K562 (cell line): ENCODE data around the gene RETREG1. TPM values are rescaled to one million over a fixed set of nuclear protein-coding genes. Genes with fewer than 3 reads are reported as not detected.

Experiments
- COPS2 ChIP-seq: fragments of 450-650 bp; conservative IDR thresholded peaks from 2 replicates; pipeline ENCODE4 v1.6.1; 2016; ENCODE audit warnings: mild to moderate bottlenecking, moderate library complexity
- FOXJ3 ChIP-seq: sonication (generic); formaldehyde crosslinking; IDR thresholded peaks from 2 replicates; pipeline ENCODE4 v1.4.0; 2020; ENCODE audit warnings: mild to moderate bottlenecking, missing genetic modification reagents
- GATAD2B ChIP-seq: fragments of 450-650 bp; IDR thresholded peaks from 2 replicates; pipeline ENCODE4 v1.6.1; 2017; ENCODE audit warnings: mild to moderate bottlenecking, borderline replicate concordance
- MAFF ChIP-seq: IDR thresholded peaks from 2 replicates; pipeline ENCODE4 v1.6.1; 2012; ENCODE audit warnings: low read length, improper control_type of control experiment
- MEF2A ChIP-seq: IDR thresholded peaks from 2 replicates; pipeline ENCODE4 v1.6.1; 2011; ENCODE audit warnings: low read depth, mild to moderate bottlenecking, low read length, moderate library complexity; ENCODE audit not compliant: control insufficient read depth
- MEIS2 ChIP-seq: fragments of 450-650 bp; IDR thresholded peaks from 2 replicates; pipeline ENCODE4 v1.6.1; 2014; ENCODE audit warnings: mild to moderate bottlenecking; ENCODE audit not compliant: partially characterized antibody
- RAD21 ChIP-seq, 2 experiments: fragments of 250-450 bp in 1 of 2; fragments of 450-650 bp in 1 of 2; sonication (Bioruptor Pico) in 1 of 2; formaldehyde crosslinking in 1 of 2; IDR thresholded peaks in 1 of 2; conservative IDR thresholded peaks in 1 of 2; 2 replicates each; pipeline versions ENCODE4 v1.4.0 to v1.8.0; 2020 to 2022; ENCODE audit warnings: mild to moderate bottlenecking in 2 of 2, moderate library complexity in 1 of 2
- ZKSCAN8 ChIP-seq: fragments of 200-800 bp; sonication (Bioruptor generic); IDR thresholded peaks from 2 replicates; pipeline ENCODE4 v1.6.1; 2016; ENCODE audit warnings: missing genetic modification characterization, missing compliant biosample characterization
- polyA plus RNA-seq, 8 experiments: library from polyadenylated mRNA; depleted of rRNA in 4 of 8; stranded (reverse) in 5 of 8; unstranded in 3 of 8; fragments of >200 nt; fragmentation: Nextera tagmentation in 2 of 8; fragmentation: Illumina TruSeq in 1 of 8; extraction: Ambion mirVana in 2 of 8; extraction: Trizol in 1 of 8; gene quantifications; 2 replicates each; pipeline versions ENCODE4 v1.2.1 to v1.2.3, GENCODE V29; 2011 to 2014; ENCODE audit warnings: inconsistent platforms in 1 of 8, missing spikeins in 1 of 8
- total RNA-seq, 7 experiments: library from RNA; depleted of rRNA in 6 of 7; stranded (reverse); fragments of >200 nt in 6 of 7; fragmentation: Illumina TruSeq in 2 of 7; extraction: Trizol in 2 of 7; gene quantifications; 2 replicates each; pipeline versions ENCODE4 v1.2.1 to v1.2.3, GENCODE V29; 2011 to 2021; ENCODE audit warnings: low replicate concordance in 1 of 7
- TF ChIP-seq, protein P1 (sequence below): fragments of 450-650 bp; IDR thresholded peaks from 2 replicates; pipeline ENCODE4 v1.6.1; 2016
- TF ChIP-seq, protein P2 (sequence below): fragments of 150-350 bp; IDR thresholded peaks from 2 replicates; pipeline ENCODE4 v1.6.1; 2014; ENCODE audit warnings: low read depth, mild to moderate bottlenecking, low read length, borderline replicate concordance
- TF ChIP-seq, protein P3 (sequence below), 2 experiments: IDR thresholded peaks in 1 of 2; conservative IDR thresholded peaks in 1 of 2; 2 replicates each; pipeline ENCODE4 v1.6.1; 2016; ENCODE audit warnings: low read depth in 2 of 2, mild to moderate bottlenecking in 1 of 2, missing compliant biosample characterization in 1 of 2, missing genetic modification characterization in 1 of 2, moderate library complexity in 1 of 2
- TF ChIP-seq, protein P4 (sequence below): fragments of 450-650 bp; IDR thresholded peaks from 2 replicates; pipeline ENCODE4 v1.6.1; 2016; ENCODE audit warnings: mild to moderate bottlenecking
- TF ChIP-seq, protein P5 (sequence below): sonication (generic); formaldehyde crosslinking; IDR thresholded peaks from 2 replicates; pipeline ENCODE4 v1.8.0; 2022; ENCODE audit warnings: missing genetic modification reagents, mild to moderate bottlenecking, moderate library complexity, borderline replicate concordance

The RETREG1 gene
- total and polyA plus RNA-seq, 9 of the 15 experiments (the other 6 are each of a cell fraction or from before 2014, with no cell fraction given) = 0.01 to 0.20 (median 0.08) TPM; not detected in 5

DNA sequence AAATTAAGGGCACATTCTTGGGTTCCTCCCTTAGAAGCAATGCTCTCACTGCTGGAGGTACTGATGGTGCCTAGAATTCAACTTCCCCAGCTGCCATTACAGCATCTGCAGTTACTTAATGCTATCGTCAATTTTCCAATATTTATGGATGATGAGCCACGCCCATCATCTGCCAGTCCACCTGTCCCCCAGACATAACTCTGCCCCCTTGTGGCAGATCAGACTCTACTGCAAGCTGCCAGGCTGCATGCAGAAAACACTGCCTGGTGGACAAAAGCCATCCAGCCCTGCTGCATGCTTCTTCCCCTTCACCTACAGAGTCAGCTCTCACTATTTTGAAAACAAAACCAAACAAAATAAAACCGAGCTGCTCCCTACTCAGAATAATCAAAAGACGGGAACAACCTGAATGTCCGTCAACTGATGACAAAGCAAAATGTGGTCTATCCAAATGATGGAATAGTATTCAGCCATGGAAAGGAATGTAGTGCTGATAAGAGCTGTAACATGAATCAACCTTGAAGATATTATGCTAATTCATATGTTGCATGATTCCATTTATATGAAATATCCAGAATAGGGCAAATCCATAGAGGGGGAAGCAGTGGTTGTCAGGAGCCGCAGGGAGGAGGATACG, 66.4 kb downstream of the RETREG1 start (continued):
- TF ChIP-seq, protein P1, sequence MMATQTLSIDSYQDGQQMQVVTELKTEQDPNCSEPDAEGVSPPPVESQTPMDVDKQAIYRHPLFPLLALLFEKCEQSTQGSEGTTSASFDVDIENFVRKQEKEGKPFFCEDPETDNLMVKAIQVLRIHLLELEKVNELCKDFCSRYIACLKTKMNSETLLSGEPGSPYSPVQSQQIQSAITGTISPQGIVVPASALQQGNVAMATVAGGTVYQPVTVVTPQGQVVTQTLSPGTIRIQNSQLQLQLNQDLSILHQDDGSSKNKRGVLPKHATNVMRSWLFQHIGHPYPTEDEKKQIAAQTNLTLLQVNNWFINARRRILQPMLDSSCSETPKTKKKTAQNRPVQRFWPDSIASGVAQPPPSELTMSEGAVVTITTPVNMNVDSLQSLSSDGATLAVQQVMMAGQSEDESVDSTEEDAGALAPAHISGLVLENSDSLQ = peak; percentile 86
- TF ChIP-seq, protein P2, sequence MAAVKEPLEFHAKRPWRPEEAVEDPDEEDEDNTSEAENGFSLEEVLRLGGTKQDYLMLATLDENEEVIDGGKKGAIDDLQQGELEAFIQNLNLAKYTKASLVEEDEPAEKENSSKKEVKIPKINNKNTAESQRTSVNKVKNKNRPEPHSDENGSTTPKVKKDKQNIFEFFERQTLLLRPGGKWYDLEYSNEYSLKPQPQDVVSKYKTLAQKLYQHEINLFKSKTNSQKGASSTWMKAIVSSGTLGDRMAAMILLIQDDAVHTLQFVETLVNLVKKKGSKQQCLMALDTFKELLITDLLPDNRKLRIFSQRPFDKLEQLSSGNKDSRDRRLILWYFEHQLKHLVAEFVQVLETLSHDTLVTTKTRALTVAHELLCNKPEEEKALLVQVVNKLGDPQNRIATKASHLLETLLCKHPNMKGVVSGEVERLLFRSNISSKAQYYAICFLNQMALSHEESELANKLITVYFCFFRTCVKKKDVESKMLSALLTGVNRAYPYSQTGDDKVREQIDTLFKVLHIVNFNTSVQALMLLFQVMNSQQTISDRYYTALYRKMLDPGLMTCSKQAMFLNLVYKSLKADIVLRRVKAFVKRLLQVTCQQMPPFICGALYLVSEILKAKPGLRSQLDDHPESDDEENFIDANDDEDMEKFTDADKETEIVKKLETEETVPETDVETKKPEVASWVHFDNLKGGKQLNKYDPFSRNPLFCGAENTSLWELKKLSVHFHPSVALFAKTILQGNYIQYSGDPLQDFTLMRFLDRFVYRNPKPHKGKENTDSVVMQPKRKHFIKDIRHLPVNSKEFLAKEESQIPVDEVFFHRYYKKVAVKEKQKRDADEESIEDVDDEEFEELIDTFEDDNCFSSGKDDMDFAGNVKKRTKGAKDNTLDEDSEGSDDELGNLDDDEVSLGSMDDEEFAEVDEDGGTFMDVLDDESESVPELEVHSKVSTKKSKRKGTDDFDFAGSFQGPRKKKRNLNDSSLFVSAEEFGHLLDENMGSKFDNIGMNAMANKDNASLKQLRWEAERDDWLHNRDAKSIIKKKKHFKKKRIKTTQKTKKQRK = no peak
- no peak for TF ChIP-seq MEF2A
- TF ChIP-seq, protein P3, sequence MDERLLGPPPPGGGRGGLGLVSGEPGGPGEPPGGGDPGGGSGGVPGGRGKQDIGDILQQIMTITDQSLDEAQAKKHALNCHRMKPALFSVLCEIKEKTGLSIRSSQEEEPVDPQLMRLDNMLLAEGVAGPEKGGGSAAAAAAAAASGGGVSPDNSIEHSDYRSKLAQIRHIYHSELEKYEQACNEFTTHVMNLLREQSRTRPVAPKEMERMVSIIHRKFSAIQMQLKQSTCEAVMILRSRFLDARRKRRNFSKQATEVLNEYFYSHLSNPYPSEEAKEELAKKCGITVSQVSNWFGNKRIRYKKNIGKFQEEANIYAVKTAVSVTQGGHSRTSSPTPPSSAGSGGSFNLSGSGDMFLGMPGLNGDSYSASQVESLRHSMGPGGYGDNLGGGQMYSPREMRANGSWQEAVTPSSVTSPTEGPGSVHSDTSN (CRISPR knock-in tag; IDR thresholded peaks at IDR 0.05; ENCODE audit: low read depth) = no peak
- TF ChIP-seq, protein P3 (tag; conservative IDR thresholded peaks at IDR 0.05; ENCODE audit: low read depth) = peak; percentile 55
- TF ChIP-seq MEIS2 = peak; percentile 53
- no peak for TF ChIP-seq COPS2
- no peak for TF ChIP-seq FOXJ3 (CRISPR knock-in tag)
- TF ChIP-seq, protein P4, sequence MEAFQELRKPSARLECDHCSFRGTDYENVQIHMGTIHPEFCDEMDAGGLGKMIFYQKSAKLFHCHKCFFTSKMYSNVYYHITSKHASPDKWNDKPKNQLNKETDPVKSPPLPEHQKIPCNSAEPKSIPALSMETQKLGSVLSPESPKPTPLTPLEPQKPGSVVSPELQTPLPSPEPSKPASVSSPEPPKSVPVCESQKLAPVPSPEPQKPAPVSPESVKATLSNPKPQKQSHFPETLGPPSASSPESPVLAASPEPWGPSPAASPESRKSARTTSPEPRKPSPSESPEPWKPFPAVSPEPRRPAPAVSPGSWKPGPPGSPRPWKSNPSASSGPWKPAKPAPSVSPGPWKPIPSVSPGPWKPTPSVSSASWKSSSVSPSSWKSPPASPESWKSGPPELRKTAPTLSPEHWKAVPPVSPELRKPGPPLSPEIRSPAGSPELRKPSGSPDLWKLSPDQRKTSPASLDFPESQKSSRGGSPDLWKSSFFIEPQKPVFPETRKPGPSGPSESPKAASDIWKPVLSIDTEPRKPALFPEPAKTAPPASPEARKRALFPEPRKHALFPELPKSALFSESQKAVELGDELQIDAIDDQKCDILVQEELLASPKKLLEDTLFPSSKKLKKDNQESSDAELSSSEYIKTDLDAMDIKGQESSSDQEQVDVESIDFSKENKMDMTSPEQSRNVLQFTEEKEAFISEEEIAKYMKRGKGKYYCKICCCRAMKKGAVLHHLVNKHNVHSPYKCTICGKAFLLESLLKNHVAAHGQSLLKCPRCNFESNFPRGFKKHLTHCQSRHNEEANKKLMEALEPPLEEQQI = no peak
- no peak for TF ChIP-seq ZKSCAN8
- TF ChIP-seq MAFF = peak; percentile 37
- no peak for TF ChIP-seq GATAD2B
- peak; percentile 78 to 86 for TF ChIP-seq RAD21 (CRISPR knock-in tag; conservative IDR thresholded peaks at IDR 0.05 in 1 of 2, IDR thresholded peaks at IDR 0.05 in 1 of 2)
- TF ChIP-seq, protein P5, sequence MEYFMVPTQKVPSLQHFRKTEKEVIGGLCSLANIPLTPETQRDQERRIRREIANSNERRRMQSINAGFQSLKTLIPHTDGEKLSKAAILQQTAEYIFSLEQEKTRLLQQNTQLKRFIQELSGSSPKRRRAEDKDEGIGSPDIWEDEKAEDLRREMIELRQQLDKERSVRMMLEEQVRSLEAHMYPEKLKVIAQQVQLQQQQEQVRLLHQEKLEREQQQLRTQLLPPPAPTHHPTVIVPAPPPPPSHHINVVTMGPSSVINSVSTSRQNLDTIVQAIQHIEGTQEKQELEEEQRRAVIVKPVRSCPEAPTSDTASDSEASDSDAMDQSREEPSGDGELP (CRISPR knock-in tag) = peak; percentile 44; the same call in 1 of the 2 replicates
